GM19468 (cell line): ENCODE data around the gene NAP1L5.

Source experiments
- ATAC-seq: cut with Tn5 transposase; IDR thresholded peaks from one replicate; pipeline ENCODE4 v1.9.1; 2021; ENCODE audit warnings: mild to moderate bottlenecking, moderate library complexity, moderate number of reproducible peaks; ENCODE audit not compliant: unreplicated experiment; ENCODE audit errors: extremely low read depth

The NAP1L5 gene

GRCh38 chr4:88724406-88724805 lies 26.8 kb upstream of the NAP1L5 start:
- no peak for ATAC-seq

DNA sequence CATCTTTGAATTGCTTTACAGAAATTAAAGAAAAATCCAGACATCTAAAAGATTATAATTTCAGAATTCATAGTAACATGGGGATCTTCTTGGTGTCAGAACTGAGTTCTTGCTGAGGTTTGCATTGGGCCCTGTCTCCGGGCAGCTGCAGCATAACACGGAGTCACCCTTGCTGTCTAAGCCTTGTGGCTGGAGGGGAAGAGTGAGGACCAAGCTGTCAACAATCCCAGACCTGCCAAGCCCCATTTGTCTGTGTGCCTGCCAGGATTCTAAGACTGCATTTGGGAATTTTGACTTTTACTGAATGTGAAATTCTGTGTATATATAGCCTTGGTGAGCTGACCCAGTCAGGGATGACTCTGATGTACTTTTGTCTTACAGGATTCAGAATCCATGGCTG lies 25.2 kb upstream of the NAP1L5 start:
- ATAC-seq, result no peak

GRCh38 chr4:88722276-88722780 lies 24.7 kb upstream of the NAP1L5 start:
- ATAC-seq, result no peak

DNA sequence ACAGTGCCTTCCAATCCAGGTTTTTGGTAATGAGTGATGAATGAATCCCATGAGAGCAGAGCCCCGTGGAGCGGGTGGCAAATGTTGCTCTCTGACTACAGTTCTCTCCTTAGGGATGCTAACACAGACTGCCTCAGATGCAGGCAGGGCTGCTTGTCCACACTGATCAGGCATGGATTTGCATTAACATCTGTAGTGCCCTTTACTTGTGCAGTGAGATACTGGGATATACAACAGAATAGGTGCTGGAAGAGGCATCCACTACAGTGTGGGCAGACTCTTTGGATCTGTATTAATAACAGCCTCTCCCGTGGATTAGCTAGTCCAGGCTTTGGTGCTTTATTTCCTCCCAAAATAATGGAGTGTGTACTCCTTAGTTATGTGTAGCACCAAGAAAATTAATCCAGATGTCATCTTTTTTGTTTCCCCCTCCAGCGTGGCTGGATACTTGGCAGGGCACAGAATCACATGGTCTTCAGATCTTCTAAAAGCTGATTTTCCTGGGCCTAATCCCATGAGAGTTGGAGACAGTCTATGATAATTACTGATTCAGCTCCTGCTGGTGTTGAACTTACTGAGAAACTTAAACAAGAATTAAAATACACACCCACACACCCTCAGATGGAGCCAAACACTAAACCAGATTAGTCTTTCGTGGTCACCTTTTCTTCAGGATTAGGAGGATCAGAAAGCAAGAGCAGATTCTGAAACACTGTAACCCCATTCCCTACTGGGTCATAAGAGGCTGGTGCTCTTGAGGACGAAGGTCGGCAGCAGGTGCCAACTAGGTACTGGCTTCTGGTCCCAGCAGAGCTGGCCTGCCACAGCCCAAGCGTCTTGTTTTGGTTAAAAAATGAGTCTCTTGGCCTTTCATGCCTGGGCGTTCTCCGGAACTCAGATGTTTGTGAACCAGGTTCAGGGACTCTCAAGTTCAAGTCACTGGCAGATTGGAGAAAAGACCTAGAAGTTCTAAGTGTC lies 23.1 kb upstream of the NAP1L5 start:
- ATAC-seq, result no peak

GRCh38 chr4:88719381-88719780 lies 21.8 kb upstream of the NAP1L5 start:
- ATAC-seq, result no peak

DNA sequence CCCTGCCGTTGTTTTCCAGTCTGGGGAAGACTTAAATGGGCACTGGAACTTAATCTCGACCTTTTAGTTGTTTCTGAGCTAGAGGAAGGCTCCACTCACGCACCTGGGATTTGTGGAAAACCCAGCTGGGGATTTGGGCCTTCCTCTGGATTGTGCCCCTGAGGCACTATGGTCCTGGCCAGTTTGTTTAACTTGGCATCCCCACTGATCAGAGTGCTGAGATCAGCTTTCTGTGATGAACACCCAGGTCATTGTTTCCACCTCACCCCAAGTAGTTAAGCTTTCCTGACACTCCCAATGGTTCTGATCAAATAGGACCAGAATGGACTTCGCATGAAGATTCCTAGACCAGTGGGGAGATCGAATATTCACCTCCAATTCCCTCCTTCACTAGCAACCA lies 20.5 kb upstream of the NAP1L5 start:
- no peak for ATAC-seq

DNA sequence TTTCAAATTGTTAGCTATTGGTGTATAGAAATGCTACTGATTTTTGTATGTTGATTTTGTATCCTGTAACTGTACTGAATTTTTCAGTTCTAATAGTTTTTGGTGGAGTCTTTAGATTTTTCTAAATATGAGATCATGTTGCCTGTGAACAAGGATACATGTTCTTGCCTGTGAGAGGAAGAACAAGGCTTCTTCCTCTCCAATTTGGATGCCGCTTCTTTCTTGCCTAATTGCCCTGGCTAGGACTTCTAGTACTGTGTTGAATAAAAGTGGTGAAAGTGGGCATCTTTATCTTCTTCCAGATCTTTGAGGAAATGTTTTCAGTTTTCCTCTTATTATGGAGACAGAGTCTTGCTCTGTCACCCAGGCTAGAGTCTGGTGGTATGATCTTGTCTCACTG lies 16.2 kb upstream of the NAP1L5 start:
- no peak for ATAC-seq

DNA sequence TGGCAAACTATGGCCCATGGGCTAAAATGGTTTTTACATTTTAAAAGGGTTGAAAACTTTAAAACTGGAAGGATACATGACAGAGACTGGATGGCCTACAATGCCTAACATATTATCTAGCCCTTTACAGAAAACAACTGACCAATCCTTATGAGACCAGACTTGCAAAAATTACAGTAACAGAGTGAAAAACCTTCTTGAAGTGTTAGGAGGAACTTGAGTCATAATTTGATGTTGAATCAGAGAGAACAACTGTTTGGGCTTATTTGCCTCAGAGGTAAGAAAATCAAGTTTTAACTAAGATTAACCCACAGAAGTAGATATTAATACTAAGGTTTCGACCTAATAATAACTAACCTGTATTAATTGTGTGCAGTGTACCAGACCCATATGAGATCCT lies 12.4 kb upstream of the NAP1L5 start:
- ATAC-seq, result no peak

GRCh38 chr4:88706574-88706973 lies 8.9 kb upstream of the NAP1L5 start:
- no peak for ATAC-seq

DNA sequence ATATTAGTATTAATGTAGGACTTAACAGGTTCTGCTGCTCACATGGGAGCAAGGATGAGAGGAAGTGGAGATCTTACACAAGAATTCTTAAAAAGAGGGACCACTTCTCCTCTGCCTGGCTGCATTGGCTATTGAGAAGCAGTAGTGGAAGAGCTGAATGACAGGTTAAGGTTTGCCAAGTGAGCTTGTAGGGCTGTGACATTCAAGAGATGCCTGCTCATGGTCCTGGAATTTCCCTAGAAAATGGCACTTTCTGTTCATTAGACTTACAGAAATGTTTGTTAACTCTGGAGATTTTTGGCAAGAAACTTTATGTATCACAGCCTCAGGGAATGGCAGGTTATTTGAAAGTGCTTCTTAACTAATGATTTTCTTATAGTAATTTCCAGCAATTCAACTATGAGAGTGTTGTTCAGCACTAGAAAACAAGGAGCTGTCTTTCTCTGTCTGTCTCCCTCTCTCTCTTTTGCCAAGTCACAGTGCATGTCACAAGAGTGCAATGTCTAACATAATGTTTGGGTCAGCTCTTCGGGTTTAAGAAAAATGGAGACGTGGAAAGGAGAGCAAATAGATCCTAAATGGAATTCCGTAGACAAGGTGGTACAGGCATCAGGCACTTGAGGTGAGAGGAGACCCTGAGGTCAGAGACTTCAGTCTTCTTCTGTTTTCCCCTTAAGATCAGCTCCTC lies 8.3 kb upstream of the NAP1L5 start:
- no peak for ATAC-seq

GRCh38 chr4:88705223-88705622 lies 7.6 kb upstream of the NAP1L5 start:
- ATAC-seq, result no peak

GRCh38 chr4:88702782-88703181 lies 5.2 kb upstream of the NAP1L5 start:
- no peak for ATAC-seq

- no peak for ATAC-seq
Measured at GRCh38 chr4:88698519-88698918, 890 bp upstream of the NAP1L5 start.

DNA sequence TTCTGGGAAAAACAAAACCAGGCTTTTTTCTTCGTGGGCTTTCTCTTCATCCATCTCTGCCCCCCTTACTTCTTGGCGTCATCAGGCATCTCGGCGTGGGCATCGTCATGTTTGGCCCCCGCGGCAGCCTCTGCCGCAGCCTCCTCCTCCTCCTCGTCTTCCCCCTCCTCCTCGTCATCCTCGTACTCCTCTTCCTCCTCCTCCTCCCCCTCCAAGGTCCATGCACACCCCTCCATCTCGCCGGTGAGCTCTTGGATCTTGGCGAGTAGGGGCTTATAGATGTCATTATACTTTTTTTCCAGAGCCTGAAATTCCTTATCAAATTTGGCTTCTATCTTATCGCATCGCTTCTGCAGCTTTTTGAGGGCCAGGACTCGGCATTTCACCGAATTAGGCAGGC lies 488 bp downstream of the NAP1L5 start:
- ATAC-seq, result no peak

GRCh38 chr4:88696630-88697029 lies 999 bp downstream of the NAP1L5 start:
- no peak for ATAC-seq

GRCh38 chr4:88693792-88694191 lies 3.8 kb downstream of the NAP1L5 start:
- no peak for ATAC-seq

GRCh38 chr4:88690355-88690754 lies 7.3 kb downstream of the NAP1L5 start:
- no peak for ATAC-seq

- ATAC-seq, result no peak
Measured at GRCh38 chr4:88681209-88681608, 16.4 kb downstream of the NAP1L5 start.

DNA sequence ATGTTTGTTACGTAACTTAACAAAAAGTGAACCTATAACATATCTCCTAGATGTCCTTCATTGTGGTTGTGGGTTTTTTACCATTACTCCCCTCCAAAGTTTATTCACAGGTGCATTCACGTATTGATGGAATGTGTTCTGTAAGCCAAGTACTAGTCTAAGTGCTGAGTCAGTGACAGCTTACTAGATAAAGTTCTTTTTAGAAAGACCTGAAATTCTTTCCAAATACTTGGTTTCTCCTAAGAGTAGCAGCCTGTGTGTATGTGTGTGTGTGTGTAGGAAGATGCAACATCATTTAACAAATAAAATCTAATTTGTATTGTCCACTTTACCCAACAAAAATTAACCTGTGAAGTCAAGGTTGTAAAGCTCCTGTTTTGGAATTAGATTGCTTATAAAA lies 22.1 kb downstream of the NAP1L5 start:
- no peak for ATAC-seq

DNA sequence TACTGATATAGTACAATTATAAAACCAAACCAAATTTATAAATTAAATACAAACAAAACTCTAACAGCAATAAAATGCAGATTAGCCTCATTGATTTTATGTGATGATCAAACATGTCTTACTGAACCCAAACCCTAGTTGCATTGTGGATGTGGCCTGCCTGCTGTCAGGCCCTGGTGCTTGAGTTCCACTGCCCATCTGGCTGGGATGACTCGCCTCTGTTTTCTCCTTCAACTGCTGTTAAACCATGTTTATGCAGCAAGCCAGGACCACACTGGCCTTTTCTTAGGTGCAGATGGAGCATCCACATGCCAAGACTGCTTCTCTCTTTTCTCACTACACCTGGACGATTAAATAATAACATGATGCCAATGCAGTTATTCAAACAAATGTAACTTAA lies 22.6 kb downstream of the NAP1L5 start:
- ATAC-seq, result no peak

- no peak for ATAC-seq
Measured at GRCh38 chr4:88674565-88674964, 23.1 kb downstream of the NAP1L5 start.
